ACC112 (cell line): ENCODE measurements around the gene NPY4R.
"Not testable (repeated sequence)": the region's sequence is repeated elsewhere in the genome, so short reads cannot be mapped to it uniquely, and the experiment has no call there.

Source experiments
- H2AFZ ChIP-seq: fragments of 200-600 bp; sonication (generic); one replicate; pipeline ENCODE4 v1.6.0; 2017; ENCODE audit warnings: antibody characterized with exemption, low read length; ENCODE audit not compliant: unreplicated experiment
- H3K27ac ChIP-seq: fragments of 200-600 bp; sonication (generic); 2 replicates; pipeline ENCODE4 v1.5.1; 2014; ENCODE audit warnings: low read depth, mild to moderate bottlenecking, antibody characterized with exemption, low read length, moderate library complexity
- H3K27me3 ChIP-seq: fragments of 200-600 bp; sonication (generic); 2 replicates; pipeline ENCODE4 v1.6.1; 2014; ENCODE audit warnings: mild to moderate bottlenecking, antibody characterized with exemption, low read length, moderate library complexity, mixed read lengths; ENCODE audit not compliant: insufficient read depth
- H3K36me3 ChIP-seq: fragments of 200-600 bp; sonication (generic); 2 replicates; pipeline ENCODE4 v1.6.1; 2016; ENCODE audit warnings: mild to moderate bottlenecking, antibody characterized with exemption, low read length, moderate library complexity, mixed read lengths; ENCODE audit not compliant: insufficient read depth
- H3K4me1 ChIP-seq: fragments of 200-600 bp; sonication (generic); one replicate; pipeline ENCODE4 v1.6.1; 2016; ENCODE audit warnings: low read length, mixed read lengths; ENCODE audit not compliant: insufficient read depth, unreplicated experiment, control insufficient read depth
- H3K4me3 ChIP-seq: fragments of 200-600 bp; sonication (generic); 2 replicates; pipeline ENCODE4 v1.5.1; 2014; ENCODE audit warnings: mild to moderate bottlenecking, low read depth, low read length
- H3K79me2 ChIP-seq: fragments of 200-600 bp; sonication (generic); one replicate; pipeline ENCODE4 v1.6.0; 2016; ENCODE audit warnings: low read length; ENCODE audit not compliant: control insufficient read depth, unreplicated experiment, insufficient read depth

NPY4R gene

GRCh38 chr10:46455992-46456391 lies 9.8 kb downstream of the NPY4R start:
- not testable (repeated sequence) for H3K79me2 ChIP-seq, H3K4me3 ChIP-seq, H3K27me3 ChIP-seq, H2AFZ ChIP-seq, H3K36me3 ChIP-seq, H3K4me1 ChIP-seq, H3K27ac ChIP-seq

GRCh38 chr10:46451365-46451764 lies 14.4 kb downstream of the NPY4R start:
- not testable (repeated sequence) for H3K36me3 ChIP-seq, H3K4me1 ChIP-seq, H2AFZ ChIP-seq, H3K27ac ChIP-seq, H3K79me2 ChIP-seq, H3K4me3 ChIP-seq, H3K27me3 ChIP-seq

DNA sequence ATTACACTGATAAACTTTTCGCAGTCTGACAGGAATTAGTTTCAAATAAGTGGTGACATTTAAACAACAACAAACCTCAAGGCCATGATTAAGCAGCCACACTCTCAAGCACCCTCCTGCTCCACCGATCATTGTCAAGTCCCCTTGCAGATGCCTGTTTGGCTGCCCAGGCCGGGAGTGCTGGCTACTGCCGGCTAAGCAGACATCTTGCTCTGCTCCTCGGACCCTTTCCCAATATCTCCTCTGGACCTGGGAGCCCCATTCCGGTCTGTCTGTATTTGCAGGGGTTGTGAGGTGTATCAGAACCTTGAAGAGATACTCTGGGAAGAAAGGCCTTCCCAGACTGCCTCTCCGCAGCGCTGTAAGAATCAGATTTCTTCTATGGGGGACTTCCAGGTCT lies 14.9 kb downstream of the NPY4R start:
- H3K79me2 ChIP-seq, H3K27ac ChIP-seq, H3K27me3 ChIP-seq, H3K4me1 ChIP-seq, H2AFZ ChIP-seq, H3K36me3 ChIP-seq, H3K4me3 ChIP-seq: not testable (repeated sequence)

- H3K36me3 ChIP-seq, H3K4me3 ChIP-seq, H2AFZ ChIP-seq, H3K4me1 ChIP-seq, H3K27ac ChIP-seq, H3K27me3 ChIP-seq, H3K79me2 ChIP-seq: not testable (repeated sequence)
Observed at GRCh38 chr10:46447439-46447838, 18.3 kb downstream of the NPY4R start.

- H3K27ac ChIP-seq, H3K4me1 ChIP-seq, H2AFZ ChIP-seq, H3K4me3 ChIP-seq, H3K27me3 ChIP-seq, H3K79me2 ChIP-seq, H3K36me3 ChIP-seq: not testable (repeated sequence)
Observed at GRCh38 chr10:46445389-46446122, 20.2 kb downstream of the NPY4R start.

- not testable (repeated sequence) for H3K4me3 ChIP-seq, H3K27me3 ChIP-seq
Observed at GRCh38 chr10:46443422-46443821, 22.3 kb downstream of the NPY4R start.

GRCh38 chr10:46442706-46443275 lies 23.0 kb downstream of the NPY4R start:
- H3K36me3 ChIP-seq, H2AFZ ChIP-seq, H3K27me3 ChIP-seq, H3K4me3 ChIP-seq, H3K4me1 ChIP-seq, H3K27ac ChIP-seq, H3K79me2 ChIP-seq: not testable (repeated sequence)

More at GRCh38 chr10:46443422-46443821, 22.3 kb downstream of the NPY4R start:
- not testable (repeated sequence) for H3K79me2 ChIP-seq, H3K36me3 ChIP-seq, H3K4me1 ChIP-seq, H2AFZ ChIP-seq, H3K27ac ChIP-seq

GRCh38 chr10:46441837-46442278 lies 23.9 kb downstream of the NPY4R start:
- H3K27me3 ChIP-seq, H3K4me3 ChIP-seq, H3K36me3 ChIP-seq, H2AFZ ChIP-seq, H3K4me1 ChIP-seq, H3K27ac ChIP-seq, H3K79me2 ChIP-seq: not testable (repeated sequence)

DNA sequence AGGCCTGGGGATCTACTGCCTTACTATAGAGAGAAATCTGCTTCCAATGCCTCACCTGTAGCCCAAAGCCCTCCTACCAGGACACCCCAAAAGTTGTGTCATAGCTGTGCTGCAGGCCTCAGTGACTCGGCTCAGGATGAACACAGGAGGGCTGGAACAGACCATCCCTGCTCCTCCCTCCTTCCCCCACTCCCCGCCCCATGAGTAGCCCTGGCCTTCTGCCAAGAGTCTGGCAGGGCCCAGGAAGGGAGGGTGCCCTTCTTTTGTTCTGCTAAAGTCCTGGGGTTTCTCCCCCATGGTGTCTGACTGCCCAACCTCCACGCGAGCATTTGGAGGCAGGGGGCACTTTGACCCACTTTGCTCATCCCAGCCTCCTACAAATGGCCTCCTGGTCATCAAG lies 24.8 kb downstream of the NPY4R start:
- H3K27ac ChIP-seq, result not testable (repeated sequence)

DNA sequence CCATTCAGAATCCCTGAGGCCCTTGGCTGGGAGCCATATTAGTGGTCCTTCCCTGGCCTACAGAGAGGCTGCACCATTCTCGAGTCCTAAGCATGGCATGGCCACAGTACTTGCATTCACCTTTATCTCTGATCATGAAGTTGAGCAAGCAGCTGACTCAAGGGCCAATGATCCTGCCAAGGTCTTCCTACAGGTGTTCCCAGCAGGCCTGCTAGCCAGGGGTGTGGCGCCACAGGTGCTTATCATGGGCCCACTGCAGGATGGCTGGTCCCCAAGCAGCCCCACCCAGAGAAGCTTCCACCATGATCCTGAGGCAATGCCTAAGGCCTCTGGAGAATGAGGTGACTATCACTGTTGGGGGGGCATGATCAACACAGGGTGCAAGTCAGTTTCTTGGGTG lies 42.2 kb downstream of the NPY4R start:
- H3K27me3 ChIP-seq, H3K4me3 ChIP-seq, H2AFZ ChIP-seq, H3K4me1 ChIP-seq, H3K79me2 ChIP-seq, H3K36me3 ChIP-seq, H3K27ac ChIP-seq: not testable (repeated sequence)

More for the DNA sequence above, 24.8 kb downstream of the NPY4R start:
- H3K4me3 ChIP-seq, H3K27me3 ChIP-seq, H2AFZ ChIP-seq, H3K36me3 ChIP-seq, H3K79me2 ChIP-seq, H3K4me1 ChIP-seq: not testable (repeated sequence)

GRCh38 chr10:46419570-46420379 lies 46.0 kb downstream of the NPY4R start:
- not testable (repeated sequence) for H3K36me3 ChIP-seq, H3K79me2 ChIP-seq, H3K4me3 ChIP-seq, H3K27ac ChIP-seq, H3K27me3 ChIP-seq, H3K4me1 ChIP-seq, H2AFZ ChIP-seq
